LNCAP (cell line): ENCODE results near the gene ATP2B1.

Source experiments
- CTCF ChIP-seq: fragments of 450-650 bp; IDR thresholded peaks from 2 replicates; pipeline ENCODE4 v1.5.1; 2017; ENCODE audit warnings: mild to moderate bottlenecking

The ATP2B1 gene

GRCh38 chr12:89648211-89648930, 60.3 kb downstream of the ATP2B1 start:
- TF ChIP-seq CTCF: no peak

GRCh38 chr12:89645434-89645833, 63.2 kb downstream of the ATP2B1 start:
- TF ChIP-seq CTCF: no peak

GRCh38 chr12:89642959-89643358, 65.7 kb downstream of the ATP2B1 start:
- TF ChIP-seq CTCF: no peak

GRCh38 chr12:89636776-89637160, 71.9 kb downstream of the ATP2B1 start:
- TF ChIP-seq CTCF: no peak

- TF ChIP-seq CTCF: no peak
Measured at GRCh38 chr12:89636052-89636775, 72.4 kb downstream of the ATP2B1 start.

- TF ChIP-seq CTCF: no peak
Measured at GRCh38 chr12:89634508-89634907, 74.1 kb downstream of the ATP2B1 start.

- no peak for TF ChIP-seq CTCF
Measured at GRCh38 chr12:89632778-89633177, 75.9 kb downstream of the ATP2B1 start.
